GM12873 (cell line): ENCODE results near the gene BNIP1.

ENCODE experiments used
- TF ChIP-seq, protein P1 (sequence below): IDR thresholded peaks from 2 replicates; pipeline ENCODE4 v1.5.1; 2012; ENCODE audit warnings: low read depth, mild to moderate bottlenecking, moderate library complexity, low read length, control low read depth; ENCODE audit not compliant: insufficient read depth; ENCODE audit errors: missing control alignments

BNIP1 gene

DNA sequence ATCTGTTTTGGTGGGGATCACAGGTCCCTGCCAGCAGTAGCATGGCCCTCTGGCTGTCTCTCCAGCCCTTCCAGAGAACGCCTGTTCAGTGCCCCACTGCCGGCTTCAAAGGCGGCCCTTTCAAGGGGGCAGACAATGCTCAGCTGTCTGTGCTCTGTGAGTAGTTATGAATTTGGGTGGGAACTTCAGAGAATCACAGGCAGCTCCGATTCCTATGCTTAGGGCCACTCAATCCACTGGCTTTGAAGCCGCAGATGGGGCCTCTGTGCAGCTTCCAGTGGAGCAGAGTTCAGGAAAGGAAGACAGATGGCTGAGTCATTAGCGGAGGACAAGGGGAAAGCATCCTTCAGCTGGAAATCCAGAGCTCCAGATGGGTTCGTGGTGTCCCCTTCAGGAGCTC is 48.2 kb downstream of the BNIP1 start:
- TF ChIP-seq, protein P1, sequence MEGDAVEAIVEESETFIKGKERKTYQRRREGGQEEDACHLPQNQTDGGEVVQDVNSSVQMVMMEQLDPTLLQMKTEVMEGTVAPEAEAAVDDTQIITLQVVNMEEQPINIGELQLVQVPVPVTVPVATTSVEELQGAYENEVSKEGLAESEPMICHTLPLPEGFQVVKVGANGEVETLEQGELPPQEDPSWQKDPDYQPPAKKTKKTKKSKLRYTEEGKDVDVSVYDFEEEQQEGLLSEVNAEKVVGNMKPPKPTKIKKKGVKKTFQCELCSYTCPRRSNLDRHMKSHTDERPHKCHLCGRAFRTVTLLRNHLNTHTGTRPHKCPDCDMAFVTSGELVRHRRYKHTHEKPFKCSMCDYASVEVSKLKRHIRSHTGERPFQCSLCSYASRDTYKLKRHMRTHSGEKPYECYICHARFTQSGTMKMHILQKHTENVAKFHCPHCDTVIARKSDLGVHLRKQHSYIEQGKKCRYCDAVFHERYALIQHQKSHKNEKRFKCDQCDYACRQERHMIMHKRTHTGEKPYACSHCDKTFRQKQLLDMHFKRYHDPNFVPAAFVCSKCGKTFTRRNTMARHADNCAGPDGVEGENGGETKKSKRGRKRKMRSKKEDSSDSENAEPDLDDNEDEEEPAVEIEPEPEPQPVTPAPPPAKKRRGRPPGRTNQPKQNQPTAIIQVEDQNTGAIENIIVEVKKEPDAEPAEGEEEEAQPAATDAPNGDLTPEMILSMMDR: no peak

DNA sequence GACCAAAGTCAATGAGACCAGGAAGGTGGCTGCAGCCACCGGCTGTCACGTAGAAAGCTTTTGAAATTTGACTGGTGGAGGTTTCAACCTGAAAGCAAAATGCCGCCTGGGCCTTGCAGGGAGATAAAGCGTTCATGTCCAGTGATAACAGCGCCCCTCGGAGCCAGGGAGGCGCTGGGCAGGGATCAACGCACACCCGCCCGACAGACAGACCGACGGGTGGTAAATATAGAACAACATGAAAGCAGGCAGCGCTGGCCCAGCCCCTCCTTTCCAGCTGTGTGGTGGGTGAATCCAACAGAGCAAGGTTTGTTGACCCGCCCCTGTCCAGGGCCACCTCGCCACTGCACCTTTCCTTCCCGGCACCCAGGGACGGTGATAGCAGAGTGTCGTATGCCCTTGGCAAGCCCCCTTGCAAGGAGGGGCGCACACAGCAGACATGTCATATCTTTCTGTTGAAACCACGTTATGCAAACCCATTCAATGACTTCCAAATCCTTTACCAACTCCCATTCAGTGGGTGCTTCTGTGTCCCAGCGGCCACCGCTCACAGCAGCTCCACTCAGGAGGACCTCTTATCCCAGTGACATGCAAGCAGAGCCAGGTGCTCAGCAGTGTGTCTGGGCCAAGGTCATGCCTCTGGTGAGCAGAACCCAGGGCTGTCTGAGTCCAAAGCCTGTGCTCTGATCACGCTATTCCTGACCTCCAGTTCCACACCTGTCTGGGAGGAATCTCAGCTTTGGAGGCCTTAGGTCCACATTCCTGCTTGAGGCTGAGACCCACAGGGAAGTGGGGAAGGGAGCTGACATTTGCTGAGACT is 52.0 kb downstream of the BNIP1 start:
- TF ChIP-seq, protein P1: no peak

DNA sequence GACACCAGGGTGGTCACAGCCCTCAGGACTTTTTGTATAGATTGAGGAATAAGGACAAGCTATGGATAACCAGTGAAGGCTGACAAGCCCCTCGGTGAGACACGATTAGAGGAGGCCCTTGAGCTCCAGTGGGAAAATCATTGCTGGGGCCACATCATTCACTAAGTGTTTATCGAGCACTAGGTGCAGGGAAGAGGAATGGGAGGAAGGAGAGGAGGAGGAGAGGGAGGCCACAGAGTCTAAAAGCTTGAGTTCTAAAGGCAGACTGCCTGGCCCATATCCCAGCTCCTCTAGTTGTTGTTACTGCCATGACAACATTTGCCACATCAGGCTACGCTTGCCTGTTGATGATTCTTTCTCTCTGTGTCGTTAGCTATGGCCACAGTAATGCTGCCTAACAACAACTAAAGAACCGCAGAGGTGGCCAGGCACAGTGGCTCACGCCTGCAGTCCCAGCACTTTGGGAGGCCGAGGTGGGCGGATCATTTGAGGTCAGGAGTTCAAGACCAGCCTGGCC is 53.1 kb downstream of the BNIP1 start:
- TF ChIP-seq, protein P1: no peak

DNA sequence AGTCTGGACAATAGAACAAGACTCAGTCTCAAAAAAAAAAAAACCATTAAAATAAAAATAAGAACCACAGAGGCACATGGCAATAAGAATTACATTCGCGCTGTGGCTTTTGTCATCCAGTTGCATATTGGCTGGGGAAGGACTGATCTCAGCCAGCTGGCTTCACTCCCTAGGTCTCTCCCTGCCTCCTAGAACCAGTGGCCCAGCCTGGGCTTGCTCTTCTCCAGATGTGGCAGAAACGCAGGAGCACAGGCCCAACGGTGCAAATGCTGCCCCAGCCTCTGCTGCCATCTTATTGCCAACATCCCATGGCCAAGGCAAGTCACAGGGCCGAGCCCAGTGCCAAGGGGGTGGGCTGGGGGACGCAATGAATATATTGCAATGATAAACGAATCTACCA is 53.7 kb downstream of the BNIP1 start:
- TF ChIP-seq, protein P1: no peak

DNA sequence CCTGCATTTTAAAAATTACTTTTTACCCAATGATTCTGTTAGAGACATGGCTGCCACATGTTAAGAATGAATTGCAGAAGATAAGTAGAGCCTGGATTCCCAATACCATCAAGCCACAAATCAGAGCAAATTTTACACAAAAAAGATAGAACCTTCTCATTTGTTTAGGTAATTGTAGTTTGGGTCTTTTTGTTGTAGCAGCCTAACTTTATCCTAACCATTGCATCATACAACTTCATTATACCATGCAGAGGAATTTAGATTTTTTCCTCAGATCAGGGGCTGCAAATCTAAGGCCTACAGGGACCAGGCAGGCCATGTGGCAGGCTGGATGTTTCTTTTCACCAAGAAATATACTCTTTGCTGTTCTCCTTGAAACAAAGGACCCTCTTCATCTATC is 56.0 kb downstream of the BNIP1 start:
- TF ChIP-seq, protein P1: no peak

DNA sequence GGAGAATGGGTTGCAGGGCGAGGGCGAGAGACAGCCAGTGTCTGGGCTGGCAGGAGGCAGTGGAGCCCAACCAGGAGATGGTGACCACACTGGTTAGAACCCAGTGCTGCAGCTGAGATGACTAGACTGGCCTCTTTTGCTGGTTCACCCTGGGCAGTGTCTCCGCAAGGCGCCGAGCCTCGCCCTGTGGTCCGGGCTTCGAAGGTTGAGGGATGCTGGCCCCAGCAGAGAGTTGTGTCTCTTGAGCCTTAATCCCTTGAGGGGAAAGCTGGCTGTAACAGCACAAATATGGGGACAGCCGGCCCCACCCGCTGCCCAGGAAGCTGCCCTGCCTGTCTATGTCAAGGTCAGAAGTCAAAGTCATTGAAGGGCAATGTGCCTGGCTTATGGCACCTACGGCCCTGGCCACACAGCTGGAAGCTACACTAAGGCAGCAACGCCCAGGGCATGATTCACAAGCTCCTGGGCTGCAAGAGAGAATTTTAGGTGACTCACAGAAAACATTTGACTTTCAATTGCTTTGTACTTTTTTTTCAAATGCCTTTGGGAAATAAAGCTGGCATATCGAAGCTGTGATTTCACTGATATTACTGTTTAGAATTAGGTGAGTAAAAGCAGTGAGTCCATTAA is 57.4 kb downstream of the BNIP1 start:
- TF ChIP-seq, protein P1: no peak

DNA sequence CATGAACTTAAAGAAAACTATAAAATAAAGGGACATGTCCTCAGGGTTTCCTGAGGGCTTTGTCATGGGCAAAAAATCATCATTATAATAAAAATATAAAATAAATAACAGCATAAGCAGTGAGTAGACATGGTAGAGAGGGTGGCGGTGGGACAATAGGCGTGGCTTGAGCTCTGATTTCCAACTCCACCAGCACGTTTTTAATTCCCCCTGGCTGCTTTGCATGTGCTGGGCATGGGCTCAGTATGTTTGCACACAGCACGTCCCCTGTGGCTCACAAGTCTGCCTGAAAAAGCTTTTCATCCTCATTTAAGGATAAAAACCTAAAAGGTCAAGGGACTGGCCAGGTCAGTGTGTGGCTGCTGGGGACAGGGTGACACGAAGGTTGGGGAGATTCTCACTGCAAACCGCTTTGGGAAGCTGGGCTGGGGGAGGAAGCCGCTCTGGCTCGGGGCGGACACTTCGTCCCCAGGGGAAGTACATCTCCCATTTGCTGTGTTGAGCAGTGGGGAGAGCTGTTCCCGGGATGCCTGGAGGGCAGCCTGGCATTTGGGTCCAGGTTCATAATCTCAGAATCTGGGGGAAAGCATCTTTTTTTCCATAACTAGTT is 58.0 kb downstream of the BNIP1 start:
- TF ChIP-seq, protein P1: no peak
